ENCODE measurements around the gene CPLX4.
A peak's percentile ranks its signal among the peaks of the same experiment; 100 is the strongest.

CPLX4 gene

GRCh38 chr18:59318460-59319050, at the start of gene CPLX4:
TSS of gene CPLX4 (minus strand) at chr18:59318649. CDS start at chr18:59318462, 187 bp downstream.
- DNase-seq, result no peak

GRCh38 chr18:59360381-59360780, 41.9 kb upstream of the CPLX4 start:
- DNase-seq, result no peak

GRCh38 chr18:59359576-59359952, 41.1 kb upstream of the CPLX4 start:
- DNase-seq, result peak; percentile 48

- DNase-seq, result peak; percentile 70
Observed at GRCh38 chr18:59358712-59359575, 40.5 kb upstream of the CPLX4 start, which contains the start of gene LMAN1. TSS of gene LMAN1 (minus strand) at chr18:59359265. CDS start at chr18:59359244, 21 bp downstream.

GRCh38 chr18:59358414-59358711, 39.9 kb upstream of the CPLX4 start:
- DNase-seq, result no peak

- no peak for DNase-seq
Observed at GRCh38 chr18:59357928-59358327, 39.5 kb upstream of the CPLX4 start.

- no peak for DNase-seq
Observed at GRCh38 chr18:59354731-59355130, 36.3 kb upstream of the CPLX4 start.

- DNase-seq, result no peak
Observed at GRCh38 chr18:59353079-59353680, 34.7 kb upstream of the CPLX4 start.

- DNase-seq, result no peak
Observed at GRCh38 chr18:59352250-59352855, 33.9 kb upstream of the CPLX4 start.

- DNase-seq, result no peak
Observed at GRCh38 chr18:59345556-59345955, 27.1 kb upstream of the CPLX4 start.

GRCh38 chr18:59344996-59345395, 26.5 kb upstream of the CPLX4 start:
- DNase-seq, result no peak

- no peak for DNase-seq
Observed at GRCh38 chr18:59343926-59344325, 25.5 kb upstream of the CPLX4 start.

- no peak for DNase-seq
Observed at GRCh38 chr18:59340817-59341216, 22.4 kb upstream of the CPLX4 start.

GRCh38 chr18:59340312-59340711, 21.9 kb upstream of the CPLX4 start:
- DNase-seq, result no peak

GRCh38 chr18:59332986-59333385, 14.5 kb upstream of the CPLX4 start:
- DNase-seq, result no peak

GRCh38 chr18:59328683-59329082, 10.2 kb upstream of the CPLX4 start:
- no peak for DNase-seq

- DNase-seq, result no peak
Observed at GRCh38 chr18:59325965-59326364, 7.5 kb upstream of the CPLX4 start.

- no peak for DNase-seq
Observed at GRCh38 chr18:59324623-59324971, 6.1 kb upstream of the CPLX4 start.

- no peak for DNase-seq
Observed at GRCh38 chr18:59323931-59324622, 5.6 kb upstream of the CPLX4 start.

- no peak for DNase-seq
Observed at GRCh38 chr18:59311631-59312030, 6.8 kb downstream of the CPLX4 start.

GRCh38 chr18:59308938-59309260, 9.6 kb downstream of the CPLX4 start:
- no peak for DNase-seq

- peak; percentile 30 for DNase-seq
Observed at GRCh38 chr18:59308248-59308937, 10.1 kb downstream of the CPLX4 start.

- no peak for DNase-seq
Observed at GRCh38 chr18:59306640-59307039, 11.8 kb downstream of the CPLX4 start.
